Caco-2 (cell line): ENCODE measurements around the gene HDAC9. TPM values are rescaled to one million over a fixed set of nuclear protein-coding genes. Genes with fewer than 3 reads are reported as not detected.
"Not testable (repeated sequence)": the region's sequence is repeated elsewhere in the genome, so short reads cannot be mapped to it uniquely, and the experiment has no call there.

Experiments
- BruUV-seq: library from RNA; stranded (reverse); fragments of 400-500 nt; replicated peaks from 2 replicates; lab custom pipeline; 2021; lab: Mats Ljungman, UMichigan
- CTCF ChIA-PET: fragments of 300-600 bp; sonication (Branson Sonifier 250); formaldehyde crosslinking; loops from one replicate; lab custom pipeline; 2022; ENCODE audit warnings: antibody characterized with exemption; lab: Charles Lee
- POLR2A ChIA-PET: fragments of 300-600 bp; sonication (Branson Sonifier 250); formaldehyde crosslinking; loops from one replicate; lab custom pipeline; 2022; ENCODE audit warnings: antibody characterized with exemption; lab: Charles Lee
- DNase-seq, 2 experiments: peaks; one replicate each; pipeline versions ENCODE4 v3.0.0 to v3.0.0-alpha.2; 2020 to 2022
- H3K27me3 ChIP-seq: replicated peaks from 2 replicates; pipeline ENCODE4 v1.6.0; 2011; ENCODE audit warnings: low read length; ENCODE audit not compliant: control insufficient read depth, insufficient read depth
- H3K36me3 ChIP-seq: 2 replicates; pipeline ENCODE4 v1.5.1; 2011; ENCODE audit warnings: low read length; ENCODE audit not compliant: control insufficient read depth, insufficient read depth
- H3K4me1 ChIP-seq: fragments of 250-450 bp; sonication (Bioruptor Pico); 2 replicates; pipeline ENCODE4 v1.5.1; 2020; ENCODE audit warnings: mild to moderate bottlenecking
- H3K4me3 ChIP-seq: 2 replicates; pipeline ENCODE4 v1.5.1; 2011; ENCODE audit warnings: low read depth, mild to moderate bottlenecking, control low read depth, low read length
- H3K9me3 ChIP-seq: fragments of 250-450 bp; sonication (Bioruptor Pico); 2 replicates; pipeline ENCODE4 v1.5.1; 2020; ENCODE audit warnings: mild to moderate bottlenecking, moderate library complexity
- H3K27ac Mint-ChIP-seq: one replicate; pipeline ENCODE4 v1.8.0; 2022; ENCODE audit warnings: mixed read lengths; ENCODE audit not compliant: unreplicated experiment
- H3K27me3 Mint-ChIP-seq: one replicate; pipeline ENCODE4 v1.8.0; 2022; ENCODE audit warnings: mixed read lengths; ENCODE audit not compliant: insufficient read depth, unreplicated experiment
- H3K36me3 Mint-ChIP-seq: one replicate; pipeline ENCODE4 v1.8.0; 2022; ENCODE audit warnings: mild to moderate bottlenecking, mixed read lengths; ENCODE audit not compliant: insufficient read depth, unreplicated experiment
- H3K4me1 Mint-ChIP-seq: one replicate; pipeline ENCODE4 v1.8.0; 2022; ENCODE audit warnings: low read depth, mixed read lengths; ENCODE audit not compliant: unreplicated experiment
- H3K4me3 Mint-ChIP-seq: one replicate; pipeline ENCODE4 v1.8.0; 2022; ENCODE audit warnings: mild to moderate bottlenecking, moderate library complexity, mixed read lengths; ENCODE audit not compliant: unreplicated experiment
- H3K9me3 Mint-ChIP-seq: one replicate; pipeline ENCODE4 v1.8.0; 2022; ENCODE audit warnings: mixed read lengths; ENCODE audit not compliant: unreplicated experiment
- CTCF ChIP-seq, 2 experiments: fragments of 200-600 bp in 1 of 2; IDR thresholded peaks; 1 replicate in 1 of 2; 2 replicates in 1 of 2; pipeline versions ENCODE4 v1.5.1 to v1.8.0; 2011 to 2022; ENCODE audit warnings: antibody characterized with exemption in 1 of 2, control low read depth in 1 of 2, inconsistent platforms in 1 of 2, low read depth in 1 of 2, low read length in 1 of 2, mild to moderate bottlenecking in 1 of 2, moderate library complexity in 1 of 2; ENCODE audit not compliant: insufficient read depth in 1 of 2, severe bottlenecking in 1 of 2, unreplicated experiment in 1 of 2
- intact Hi-C: fragments of 100-400 bp; cut with micrococcal nuclease; formaldehyde crosslinking; loops from one replicate; pipeline ENCODE4 v1.10.0; 2022; ENCODE audit not compliant: unreplicated experiment
- total RNA-seq: library from RNA; stranded (reverse); gene quantifications from 2 replicates; pipeline ENCODE4 v1.2.3, GENCODE V29; 2022

Gene HDAC9
- total RNA-seq, 1 experiment from 2014 or later = 0.27 TPM

- H3K4me1 ChIP-seq = no peaks in the 10 kb centered on the region
- ChIA-PET POLR2A (no interaction called here), CTCF (no interaction called here)
- intact Hi-C loops = no loop called here
- Mint-ChIP-seq H3K27ac (no peak overlapping the region), H3K9me3 (no peaks in the 10 kb centered on the region), H3K4me1 (no peaks in the 10 kb centered on the region), H3K36me3 (no peaks in the 10 kb centered on the region), H3K4me3 (no peak overlapping the region), H3K27me3 (no peaks in the 10 kb centered on the region)
- no peak for TF ChIP-seq CTCF (IDR thresholded peaks at IDR 0.05; ENCODE audit: insufficient read depth in 1 of 2, low read depth in 1 of 2, low read length in 1 of 2, severe bottlenecking in 1 of 2, unreplicated experiment in 1 of 2)
- BruUV-seq = no TSS peak
- H3K4me3 ChIP-seq = no peak overlapping the region
- DNase-seq = no peak
- no peaks in the 10 kb centered on the region for H3K36me3 ChIP-seq
- H3K27me3 ChIP-seq = no peaks in the 10 kb centered on the region
- H3K9me3 ChIP-seq = no peaks in the 10 kb centered on the region
Measured at GRCh38 chr7:19024261-19024660, 528.7 kb downstream of the HDAC9 start.

DNA sequence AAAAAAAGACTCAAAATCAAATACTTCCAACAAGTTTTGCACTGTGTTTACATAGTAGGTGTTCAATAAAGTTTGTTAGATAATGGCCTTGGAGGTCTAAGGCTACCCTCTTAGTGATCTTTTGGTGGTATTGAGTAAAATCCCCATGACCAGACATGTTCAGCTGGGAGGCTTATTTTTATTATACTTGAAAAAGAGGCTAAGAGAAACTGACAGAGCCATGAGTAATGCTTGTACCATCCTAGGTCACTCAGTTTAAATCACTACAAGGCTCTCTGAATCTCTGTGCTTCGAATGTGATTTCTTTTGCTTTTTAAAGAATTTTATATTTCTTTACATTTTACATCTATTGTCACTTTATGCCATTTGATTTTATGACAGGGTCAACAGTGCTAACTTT, 531.3 kb downstream of the HDAC9 start:
- Mint-ChIP-seq H3K27ac (no peak overlapping the region), H3K36me3 (no peaks in the 10 kb centered on the region), H3K9me3 (no peaks in the 10 kb centered on the region), H3K4me1 (no peaks in the 10 kb centered on the region), H3K27me3 (no peaks in the 10 kb centered on the region), H3K4me3 (no peak overlapping the region)
- H3K36me3 ChIP-seq = no peaks in the 10 kb centered on the region
- DNase-seq = no peak
- ChIA-PET CTCF (no interaction called here), POLR2A (no interaction called here)
- H3K4me1 ChIP-seq = no peaks in the 10 kb centered on the region
- no TSS peak for BruUV-seq
- no peaks in the 10 kb centered on the region for H3K27me3 ChIP-seq
- no peak for TF ChIP-seq CTCF (IDR thresholded peaks at IDR 0.05; ENCODE audit: insufficient read depth in 1 of 2, low read depth in 1 of 2, low read length in 1 of 2, severe bottlenecking in 1 of 2, unreplicated experiment in 1 of 2)
- no peak overlapping the region for H3K4me3 ChIP-seq
- intact Hi-C loops = no loop called here
- no peaks in the 10 kb centered on the region for H3K9me3 ChIP-seq

- no peak overlapping the region for H3K4me3 Mint-ChIP-seq
- no peak for DNase-seq
- ChIA-PET POLR2A (no interaction called here), CTCF (no interaction called here)
- intact Hi-C loops = no loop called here
- no peaks in the 10 kb centered on the region for H3K9me3 ChIP-seq
- no peak overlapping the region for H3K4me3 ChIP-seq
- no peaks in the 10 kb centered on the region for H3K27me3 Mint-ChIP-seq
- H3K4me1 Mint-ChIP-seq = no peaks in the 10 kb centered on the region
- no peaks in the 10 kb centered on the region for H3K27me3 ChIP-seq
- H3K9me3 Mint-ChIP-seq = peaks cover 6% of the 10 kb centered on the region
- no TSS peak for BruUV-seq
- no peaks in the 10 kb centered on the region for H3K36me3 ChIP-seq
- no peak for TF ChIP-seq CTCF (IDR thresholded peaks at IDR 0.05; ENCODE audit: insufficient read depth in 1 of 2, low read depth in 1 of 2, low read length in 1 of 2, severe bottlenecking in 1 of 2, unreplicated experiment in 1 of 2)
- no peaks in the 10 kb centered on the region for H3K4me1 ChIP-seq
- H3K36me3 Mint-ChIP-seq = no peaks in the 10 kb centered on the region
- no peak overlapping the region for H3K27ac Mint-ChIP-seq
Measured at GRCh38 chr7:19030281-19030680, 534.7 kb downstream of the HDAC9 start.

DNA sequence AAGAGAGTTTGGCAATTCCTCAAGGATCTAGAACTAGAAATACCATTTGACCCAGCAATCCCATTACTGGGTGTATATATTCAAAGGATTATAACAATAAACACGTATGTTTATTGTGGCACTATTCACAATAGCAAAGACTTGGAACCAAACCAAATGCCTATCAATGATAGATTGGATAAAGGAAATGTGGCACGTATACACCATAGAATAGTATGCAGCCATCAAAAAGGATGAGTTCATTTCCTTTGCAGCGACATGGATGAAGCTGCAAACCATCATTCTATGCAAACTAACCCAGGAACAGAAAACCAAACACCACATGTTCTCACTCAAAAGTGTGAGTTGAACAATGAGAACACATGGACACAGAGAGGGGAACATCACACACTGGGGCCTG, 537.4 kb downstream of the HDAC9 start:
- H3K9me3 Mint-ChIP-seq, H3K4me3 ChIP-seq, H3K36me3 ChIP-seq, H3K4me1 ChIP-seq, DNase-seq, H3K4me1 Mint-ChIP-seq, H3K4me3 Mint-ChIP-seq, BruUV-seq, CTCF ChIA-PET, H3K36me3 Mint-ChIP-seq, H3K27ac Mint-ChIP-seq, H3K27me3 Mint-ChIP-seq, H3K27me3 ChIP-seq, H3K9me3 ChIP-seq, POLR2A ChIA-PET, intact Hi-C loops: not testable (repeated sequence)
